PC-3 (cell line): Measurements from ENCODE around the gene CEBPA. TPM values are rescaled to one million over a fixed set of nuclear protein-coding genes. Genes with fewer than 3 reads are reported as not detected.
"Not testable (repeated sequence)": the region's sequence is repeated elsewhere in the genome, so short reads cannot be mapped to it uniquely, and the experiment has no call there.

ENCODE experiments used
- ATAC-seq: fragments of 200-7000 bp; cut with Tn5 transposase; 2 replicates; pipeline ENCODE4 v1.9.1; 2020; ENCODE audit warnings: mild to moderate bottlenecking, moderate library complexity
- BruUV-seq: library from RNA; stranded (reverse); fragments of 400-500 nt; replicated peaks from 2 replicates; lab custom pipeline; 2021; lab: Mats Ljungman, UMichigan
- CTCF ChIA-PET: fragments of 300-600 bp; sonication (Branson Sonifier 250); formaldehyde crosslinking; loops from one replicate; lab custom pipeline; 2022; ENCODE audit warnings: antibody characterized with exemption; lab: Charles Lee
- POLR2A ChIA-PET: fragments of 300-600 bp; sonication (Branson Sonifier 250); formaldehyde crosslinking; loops from one replicate; lab custom pipeline; 2022; ENCODE audit warnings: antibody characterized with exemption; ENCODE audit not compliant: unreplicated experiment; lab: Charles Lee
- DNase-seq: peaks from one replicate; pipeline ENCODE4 v3.0.0-alpha.2; 2015
- H2AFZ ChIP-seq: fragments of 300-600 bp; sonication (generic); 2 replicates; pipeline ENCODE4 v1.6.0; 2016; ENCODE audit warnings: antibody characterized with exemption, low read length
- H3F3A ChIP-seq: fragments of 300-600 bp; sonication (generic); one replicate; pipeline ENCODE4 v1.6.0; 2017; ENCODE audit warnings: antibody characterized with exemption, low read length, control low read depth, mild to moderate bottlenecking; ENCODE audit not compliant: unreplicated experiment
- H3K27ac ChIP-seq: fragments of 300-600 bp; sonication (generic); 2 replicates; pipeline ENCODE4 v1.5.1; 2016; ENCODE audit warnings: mild to moderate bottlenecking, low read length
- H3K27me3 ChIP-seq: fragments of 300-600 bp; sonication (generic); 2 replicates; pipeline ENCODE4 v1.6.1; 2016; ENCODE audit warnings: low read length, mixed read lengths
- H3K36me3 ChIP-seq: fragments of 300-600 bp; sonication (generic); 2 replicates; pipeline ENCODE4 v1.6.1; 2016; ENCODE audit warnings: low read depth, mixed run types, low read length, mixed read lengths
- H3K4me1 ChIP-seq: fragments of 300-600 bp; sonication (generic); 2 replicates; pipeline ENCODE4 v1.5.1; 2016; ENCODE audit warnings: low read length; ENCODE audit not compliant: insufficient read depth
- H3K4me2 ChIP-seq: fragments of 300-600 bp; sonication (generic); 2 replicates; pipeline ENCODE4 v1.6.0; 2016; ENCODE audit warnings: low read length
- H3K4me3 ChIP-seq: fragments of 300-600 bp; sonication (generic); 2 replicates; pipeline ENCODE4 v1.5.1; 2016; ENCODE audit warnings: mild to moderate bottlenecking, low read length, mixed read lengths
- H3K79me2 ChIP-seq: fragments of 300-600 bp; sonication (generic); 2 replicates; pipeline ENCODE4 v1.6.1; 2017; ENCODE audit warnings: low read length, mixed read lengths
- H3K9ac ChIP-seq: fragments of 300-600 bp; sonication (generic); 2 replicates; pipeline ENCODE4 v1.6.0; 2016; ENCODE audit warnings: mild to moderate bottlenecking, low read length
- H3K9me2 ChIP-seq: fragments of 300-600 bp; sonication (generic); replicated peaks from 2 replicates; pipeline ENCODE4 v1.6.1; 2016; ENCODE audit warnings: mixed run types, low read length, mixed read lengths
- H3K9me3 ChIP-seq: fragments of 300-600 bp; sonication (generic); 2 replicates; pipeline ENCODE4 v1.6.1; 2016; ENCODE audit warnings: low read length, mixed read lengths
- H4K20me1 ChIP-seq: fragments of 300-600 bp; sonication (generic); 2 replicates; pipeline ENCODE4 v1.6.1; 2016; ENCODE audit warnings: low read length, mixed read lengths
- CTCF ChIP-seq: fragments of 300-600 bp; sonication (generic); conservative IDR thresholded peaks from 2 replicates; pipeline ENCODE4 v1.5.1; 2017; ENCODE audit warnings: antibody characterized with exemption, low read depth, mild to moderate bottlenecking, low read length
- EZH2 ChIP-seq: fragments of 300-600 bp; sonication (generic); IDR thresholded peaks from one replicate; pipeline ENCODE4 v1.6.1; 2017; ENCODE audit warnings: antibody characterized with exemption, mild to moderate bottlenecking, low read length; ENCODE audit not compliant: unreplicated experiment
- EZH2phosphoT487 ChIP-seq: fragments of 300-600 bp; sonication (generic); IDR thresholded peaks from 2 replicates; pipeline ENCODE4 v1.6.1; 2018; ENCODE audit warnings: mild to moderate bottlenecking, antibody characterized with exemption, low read length, borderline replicate concordance
- intact Hi-C: fragments of 100-400 bp; cut with micrococcal nuclease; formaldehyde crosslinking; loops from 2 replicates; pipeline ENCODE4 v1.9.0; 2023
- total RNA-seq: library from RNA; depleted of rRNA; stranded (reverse); fragments of >200 nt; gene quantifications from 2 replicates; pipeline ENCODE4 v1.2.3, GENCODE V29; 2014

CEBPA gene
- total RNA-seq, 1 experiment from 2014 or later = 2.9 TPM

GRCh38 chr19:33316541-33317264, 14.4 kb upstream of the CEBPA start:
- BruUV-seq = no TSS peak
- Histone ChIP-seq H3F3A (no peaks in the 10 kb centered on the region), H3K9me3 (no peaks in the 10 kb centered on the region), H3K9me2 (no peaks in the 10 kb centered on the region), H3K27ac (peak overlapping the region; percentile 14; the same call in 1 of the 2 replicates), H3K36me3 (no peaks in the 10 kb centered on the region), H3K4me1 (peaks cover 15% of the 10 kb centered on the region), H3K27me3 (no peaks in the 10 kb centered on the region), H2AFZ (peak overlapping the region; percentile 52), H3K79me2 (no peaks in the 10 kb centered on the region), H4K20me1 (no peaks in the 10 kb centered on the region), H3K9ac (no peak overlapping the region), H3K4me2 (peak overlapping the region; percentile 67), H3K4me3 (peak overlapping the region; percentile 13; the same call in 1 of the 2 replicates)
- ATAC-seq (peak; percentile 78), DNase-seq (peak; percentile 63)
- POLR2A ChIA-PET = interaction anchor here (0.6 to 0.8 kb wide), 2 partner anchors 14 to 469 kb away, joined by 4 read pairs; no protein-coding TSS in a partner anchor
- TF ChIP-seq CTCF = no peak
- CTCF ChIA-PET = interaction anchor here (0.6 kb wide), 1 partner anchor 78 kb away, joined by 4 read pairs; no protein-coding TSS in a partner anchor
- intact Hi-C loops = no loop called here

GRCh38 chr19:33312808-33313207, 10.5 kb upstream of the CEBPA start:
- CTCF ChIA-PET = interaction anchor here (0.6 to 0.7 kb wide), 2 partner anchors 32 to 65 kb away, joined by 3 read pairs; no protein-coding TSS in a partner anchor

GRCh38 chr19:33312065-33312464, 9.7 kb upstream of the CEBPA start:
- no peak overlapping the region for H3K4me3 ChIP-seq
- POLR2A ChIA-PET = no interaction called here
- H3K27ac ChIP-seq = no peak overlapping the region
- H3K9me3 ChIP-seq = no peaks in the 10 kb centered on the region
- intact Hi-C loops = no loop called here
- DNase-seq (no peak), ATAC-seq (no peak)
- no peaks in the 10 kb centered on the region for H3K79me2 ChIP-seq
- CTCF ChIA-PET = interaction anchor here (0.6 to 0.7 kb wide), 2 partner anchors 32 to 66 kb away, joined by 3 read pairs; no protein-coding TSS in a partner anchor
- H2AFZ ChIP-seq = no peak overlapping the region
- H3K27me3 ChIP-seq = no peaks in the 10 kb centered on the region
- TF ChIP-seq CTCF (no peak), EZH2phosphoT487 (no peak), EZH2 (no peak)
- H3K4me2 ChIP-seq = no peak overlapping the region
- no peaks in the 10 kb centered on the region for H3K9me2 ChIP-seq
- H3K9ac ChIP-seq = no peak overlapping the region
- BruUV-seq = no TSS peak
- H4K20me1 ChIP-seq = no peaks in the 10 kb centered on the region
- no peaks in the 10 kb centered on the region for H3F3A ChIP-seq
- peaks cover 18% of the 10 kb centered on the region for H3K4me1 ChIP-seq
- H3K36me3 ChIP-seq = no peaks in the 10 kb centered on the region

More at GRCh38 chr19:33312808-33313207, 10.5 kb upstream of the CEBPA start:
- H2AFZ ChIP-seq, H3K4me3 ChIP-seq, POLR2A ChIA-PET, H3K36me3 ChIP-seq, H3K9ac ChIP-seq, H3K79me2 ChIP-seq, H3K4me2 ChIP-seq, H3K27me3 ChIP-seq, H3K9me2 ChIP-seq, BruUV-seq, H3F3A ChIP-seq, H4K20me1 ChIP-seq, intact Hi-C loops, DNase-seq, H3K9me3 ChIP-seq, ATAC-seq, H3K27ac ChIP-seq: not testable (repeated sequence)
- peaks cover 25% of the 10 kb centered on the region for H3K4me1 ChIP-seq
